ENCODE data around the gene MMP17.
"Not testable (repeated sequence)": the region's sequence is repeated elsewhere in the genome, so short reads cannot be mapped to it uniquely, and the experiment has no call there.

MMP17 gene

DNA sequence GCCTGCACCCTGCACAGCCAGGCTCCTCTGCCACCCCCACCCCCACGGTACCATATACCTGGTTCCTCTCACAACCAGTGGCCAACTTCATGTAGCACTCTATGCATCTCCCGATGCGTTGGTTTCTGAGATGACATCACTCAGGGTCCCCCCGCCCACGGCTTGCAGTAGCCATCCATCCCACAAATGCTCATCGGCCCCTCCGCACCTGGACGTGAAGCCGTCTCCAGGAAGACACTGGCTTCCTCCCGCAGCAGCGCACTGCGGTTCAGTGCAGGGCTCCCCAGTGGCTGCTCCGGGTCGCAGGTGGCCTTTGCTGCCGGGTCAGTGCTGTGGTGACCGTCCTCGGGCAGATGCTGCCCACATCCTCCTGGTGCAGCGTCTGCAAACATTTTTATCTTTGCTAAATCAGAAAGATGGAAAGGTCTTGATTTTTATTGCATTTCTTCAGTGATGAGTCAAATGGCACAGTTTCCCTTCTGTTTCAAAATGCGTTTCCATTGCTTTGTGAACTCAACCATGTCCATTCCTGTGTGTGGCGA is 27.5 kb upstream of the MMP17 start:
- Histone ChIP-seq H3K27ac (ENCODE audit: low read length) (no peak overlapping the region), H3K4me3 (ENCODE audit: low read length in 2 of 2) (no peak overlapping the region), H3K27me3 (ENCODE audit: control insufficient read depth in 1 of 2, insufficient read depth in 2 of 2, low read length in 2 of 2) (no peaks in the 10 kb centered on the region), H3K9ac (ENCODE audit: low read length in 2 of 2) (no peak overlapping the region), H3K36me3 (ENCODE audit: control insufficient read depth in 2 of 2, insufficient read depth in 2 of 2, low read length in 2 of 2) (peaks cover 35 to 36% of the 10 kb centered on the region in 2 donors), H3K9me3 (ENCODE audit: control insufficient read depth in 2 of 2, low read length in 2 of 2) (no peaks in the 10 kb centered on the region), H3K4me1 (ENCODE audit: control insufficient read depth, insufficient read depth, low read length) (peaks cover 7% of the 10 kb centered on the region)

DNA sequence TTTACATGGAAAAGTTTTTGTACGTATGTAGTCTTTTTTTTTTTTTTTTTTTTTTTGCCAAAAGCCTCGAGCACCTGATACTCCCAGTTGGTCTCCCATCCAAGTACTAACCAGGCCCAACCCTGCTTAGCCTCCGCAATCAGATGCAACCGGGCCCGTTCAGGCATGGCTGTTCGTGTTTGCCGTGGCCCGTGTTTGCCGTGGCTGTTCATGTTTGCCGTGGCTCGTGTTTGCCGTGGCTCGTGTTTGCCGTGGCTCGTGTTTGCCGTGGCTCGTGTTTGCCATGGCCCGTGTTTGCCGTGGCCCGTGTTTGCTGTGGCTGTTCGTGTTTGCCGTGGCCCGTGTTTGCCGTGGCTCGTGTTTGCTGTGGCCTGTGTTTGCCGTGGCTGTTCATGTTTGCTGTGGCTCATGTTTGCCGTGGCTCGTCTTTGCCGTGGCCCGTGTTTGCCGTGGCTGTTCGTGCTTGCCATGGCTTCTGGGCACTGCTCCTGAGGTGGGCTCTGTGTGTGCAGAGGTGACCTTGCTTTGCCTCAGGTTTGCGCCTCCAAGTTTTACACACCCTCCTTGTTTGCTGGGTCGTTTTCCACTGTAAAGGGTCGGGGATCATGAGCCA is 26.8 kb upstream of the MMP17 start:
- H3K4me1 ChIP-seq (ENCODE audit: control insufficient read depth, insufficient read depth, low read length): peaks cover 7% of the 10 kb centered on the region
- no peaks in the 10 kb centered on the region for H3K27me3 ChIP-seq (ENCODE audit: control insufficient read depth in 1 of 2, insufficient read depth in 2 of 2, low read length in 2 of 2)
- H3K4me3 ChIP-seq (ENCODE audit: low read length in 2 of 2): no peak overlapping the region
- peaks cover 34 to 35% of the 10 kb centered on the region in 2 donors for H3K36me3 ChIP-seq (ENCODE audit: control insufficient read depth in 2 of 2, insufficient read depth in 2 of 2, low read length in 2 of 2)
- no peaks in the 10 kb centered on the region for H3K9me3 ChIP-seq (ENCODE audit: control insufficient read depth in 2 of 2, low read length in 2 of 2)
- H3K9ac ChIP-seq (ENCODE audit: low read length in 2 of 2): no peak overlapping the region
- no peak overlapping the region for H3K27ac ChIP-seq (ENCODE audit: low read length)

DNA sequence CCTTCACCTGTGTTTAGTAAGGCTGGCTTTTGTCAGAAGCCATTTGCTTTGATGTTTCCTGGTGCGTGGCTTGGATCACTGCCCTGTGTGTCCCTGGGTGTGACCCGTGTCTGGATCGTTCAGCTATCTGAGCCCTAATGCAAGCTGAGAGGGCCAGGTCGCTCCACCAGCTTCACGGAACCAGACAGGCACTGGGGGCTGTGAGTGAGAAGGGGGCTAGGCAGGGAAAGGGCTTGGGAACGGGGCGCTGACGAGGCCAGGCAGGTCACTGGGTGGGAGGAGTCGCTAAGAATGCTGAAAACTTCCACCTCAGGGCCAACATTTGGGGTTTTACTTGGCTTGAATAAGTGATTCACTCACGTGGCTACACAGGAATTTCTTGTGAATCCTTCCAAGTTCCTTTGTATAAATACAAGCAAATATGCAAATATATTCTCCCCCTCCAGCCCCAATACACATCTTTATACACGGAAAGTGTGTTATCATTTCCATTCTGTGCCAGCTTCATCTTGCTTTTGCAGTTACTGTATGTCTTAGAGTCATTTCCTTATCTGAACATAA is 24.2 kb upstream of the MMP17 start:
- Histone ChIP-seq H3K36me3 (ENCODE audit: control insufficient read depth in 2 of 2, insufficient read depth in 2 of 2, low read length in 2 of 2) (peaks cover 14 to 21% of the 10 kb centered on the region in 2 donors), H3K27ac (ENCODE audit: low read length) (no peak overlapping the region), H3K9me3 (ENCODE audit: control insufficient read depth in 2 of 2, low read length in 2 of 2) (no peaks in the 10 kb centered on the region), H3K27me3 (ENCODE audit: control insufficient read depth in 1 of 2, insufficient read depth in 2 of 2, low read length in 2 of 2) (no peaks in the 10 kb centered on the region), H3K9ac (ENCODE audit: low read length in 2 of 2) (no peak overlapping the region), H3K4me1 (ENCODE audit: control insufficient read depth, insufficient read depth, low read length) (peaks cover 7% of the 10 kb centered on the region), H3K4me3 (ENCODE audit: low read length in 2 of 2) (no peak overlapping the region)

DNA sequence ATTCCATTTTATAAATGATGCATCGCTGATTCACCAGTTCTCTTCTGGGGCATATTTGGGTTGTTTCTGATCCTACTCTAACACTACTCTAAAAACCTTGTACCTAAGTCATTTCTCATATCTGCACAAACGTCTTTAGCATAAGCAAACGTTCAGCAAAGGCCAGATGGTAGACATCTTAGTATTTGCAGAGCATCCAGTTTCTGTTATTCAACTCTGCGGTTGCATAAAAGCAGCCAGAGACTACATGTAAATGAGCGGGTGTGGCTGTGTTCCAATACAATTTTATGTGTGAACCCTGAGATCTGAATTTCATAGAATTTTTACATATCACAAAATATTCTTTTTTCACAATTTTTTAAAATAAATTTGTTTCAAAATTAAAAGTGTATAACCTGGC is 22.8 kb upstream of the MMP17 start:
- Histone ChIP-seq H3K4me3 (ENCODE audit: low read length in 2 of 2) (no peak overlapping the region), H3K36me3 (ENCODE audit: control insufficient read depth in 2 of 2, insufficient read depth in 2 of 2, low read length in 2 of 2) (peaks cover 5 to 9% of the 10 kb centered on the region in 2 donors), H3K27me3 (ENCODE audit: control insufficient read depth in 1 of 2, insufficient read depth in 2 of 2, low read length in 2 of 2) (no peaks in the 10 kb centered on the region), H3K9ac (ENCODE audit: low read length in 2 of 2) (no peak overlapping the region), H3K4me1 (ENCODE audit: control insufficient read depth, insufficient read depth, low read length) (peaks cover 7% of the 10 kb centered on the region), H3K9me3 (ENCODE audit: control insufficient read depth in 2 of 2, low read length in 2 of 2) (no peaks in the 10 kb centered on the region), H3K27ac (ENCODE audit: low read length) (no peak overlapping the region)

DNA sequence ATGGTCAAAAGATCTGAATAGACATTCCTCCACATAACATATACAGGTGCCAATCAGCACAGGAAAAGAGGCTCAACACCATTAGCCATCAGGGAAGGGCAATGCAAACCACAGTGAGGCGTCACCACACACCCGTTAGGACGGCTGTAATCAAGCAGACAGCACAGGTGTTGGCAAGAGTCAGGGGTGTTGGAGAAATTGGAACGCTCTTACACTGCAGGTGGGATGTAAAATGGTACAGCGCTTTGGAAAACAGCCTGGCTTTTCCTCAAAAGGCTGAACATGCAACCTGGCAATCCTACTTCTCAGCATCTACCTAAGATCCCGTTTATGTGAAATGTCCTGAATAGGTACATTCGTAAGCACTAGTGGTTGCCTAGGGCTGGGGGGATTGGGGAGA is 21.5 kb upstream of the MMP17 start:
- no peaks in the 10 kb centered on the region for H3K9me3 ChIP-seq (ENCODE audit: control insufficient read depth in 2 of 2, low read length in 2 of 2)
- peaks cover 5 to 6% of the 10 kb centered on the region in 2 donors for H3K36me3 ChIP-seq (ENCODE audit: control insufficient read depth in 2 of 2, insufficient read depth in 2 of 2, low read length in 2 of 2)
- H3K27ac ChIP-seq (ENCODE audit: low read length): no peak overlapping the region
- no peak overlapping the region for H3K4me3 ChIP-seq (ENCODE audit: low read length in 2 of 2)
- peaks cover 7% of the 10 kb centered on the region for H3K4me1 ChIP-seq (ENCODE audit: control insufficient read depth, insufficient read depth, low read length)
- H3K27me3 ChIP-seq (ENCODE audit: control insufficient read depth in 1 of 2, insufficient read depth in 2 of 2, low read length in 2 of 2): no peaks in the 10 kb centered on the region
- no peak overlapping the region for H3K9ac ChIP-seq (ENCODE audit: low read length in 2 of 2)

DNA sequence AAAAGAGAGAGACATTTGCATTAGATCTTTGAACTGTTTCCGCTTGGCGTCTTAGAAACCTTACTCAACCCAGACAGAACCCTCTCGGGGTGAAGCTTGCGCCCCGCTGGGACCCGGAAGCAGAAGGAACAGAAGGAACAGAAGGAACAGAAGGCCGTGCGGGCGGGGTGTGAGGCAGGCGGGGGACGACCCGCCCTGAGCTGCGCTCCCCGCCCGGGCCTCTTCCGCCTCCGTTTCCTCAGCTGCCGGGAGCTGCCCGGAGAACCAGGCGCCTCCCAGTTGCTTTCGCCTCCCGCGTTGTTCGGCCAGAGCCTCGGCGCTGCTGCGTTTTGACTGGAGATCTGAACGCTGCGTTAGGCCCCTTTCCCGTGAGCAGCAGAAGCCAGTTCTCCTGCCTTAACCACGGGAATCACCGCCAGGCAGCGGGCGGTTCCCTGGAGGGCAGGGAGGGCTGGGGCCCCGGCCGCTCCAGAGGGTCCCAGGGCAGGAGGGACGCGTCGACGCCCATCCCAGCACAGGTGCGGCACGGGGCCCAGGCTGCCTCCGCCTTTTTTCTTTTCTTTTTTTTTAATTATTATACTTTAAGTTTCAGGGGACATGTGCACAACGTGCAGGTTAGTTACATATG is 19.3 kb upstream of the MMP17 start:
- peaks cover 4% of the 10 kb centered on the region for H3K4me1 ChIP-seq (ENCODE audit: control insufficient read depth, insufficient read depth, low read length)
- no peaks in the 10 kb centered on the region for H3K9me3 ChIP-seq (ENCODE audit: control insufficient read depth in 2 of 2, low read length in 2 of 2)
- H3K9ac ChIP-seq (ENCODE audit: low read length in 2 of 2): no peak overlapping the region
- no peak overlapping the region for H3K4me3 ChIP-seq (ENCODE audit: low read length in 2 of 2)
- no peaks in the 10 kb centered on the region for H3K27me3 ChIP-seq (ENCODE audit: control insufficient read depth in 1 of 2, insufficient read depth in 2 of 2, low read length in 2 of 2)
- H3K27ac ChIP-seq (ENCODE audit: low read length): no peak overlapping the region
- H3K36me3 ChIP-seq (ENCODE audit: control insufficient read depth in 2 of 2, insufficient read depth in 2 of 2, low read length in 2 of 2): no peaks in the 10 kb centered on the region

DNA sequence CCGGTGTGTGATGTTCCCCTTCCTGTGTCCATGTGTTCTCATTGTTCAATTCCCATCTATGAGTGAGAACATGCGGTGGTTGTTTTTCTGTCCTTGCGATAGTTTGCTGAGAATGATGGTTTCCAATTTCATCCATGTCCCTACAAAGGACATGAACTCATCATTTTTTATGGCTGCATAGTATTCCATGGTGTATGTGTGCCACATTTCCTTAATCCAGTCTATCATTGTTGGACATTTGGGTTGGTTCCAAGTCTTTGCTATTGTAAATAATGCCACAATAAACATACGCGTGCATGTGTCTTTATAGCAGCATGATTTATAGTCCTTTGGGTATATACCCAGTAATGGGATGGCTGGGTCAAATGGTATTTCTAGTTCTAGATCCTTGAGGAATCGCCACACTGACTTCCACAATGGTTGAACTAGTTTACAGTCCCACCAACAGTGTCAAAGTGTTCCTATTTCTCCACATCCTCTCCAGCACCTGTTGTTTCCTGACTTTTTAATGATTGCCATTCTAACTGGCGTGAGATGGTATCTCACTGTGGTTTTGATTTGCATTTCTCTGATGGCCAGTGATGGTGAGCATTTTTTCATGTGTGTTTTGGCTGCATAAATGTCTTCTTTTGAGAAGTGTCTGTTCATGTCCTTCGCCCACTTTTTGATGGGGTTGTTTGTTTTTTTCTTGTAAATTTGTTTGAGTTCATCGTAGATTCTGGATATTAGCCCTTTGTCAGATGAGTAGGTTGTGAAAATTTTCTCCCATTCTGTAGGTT is 18.5 kb upstream of the MMP17 start:
- H3K9me3 ChIP-seq (ENCODE audit: control insufficient read depth in 2 of 2, low read length in 2 of 2); H3K4me1 ChIP-seq (ENCODE audit: control insufficient read depth, insufficient read depth, low read length); H3K36me3 ChIP-seq (ENCODE audit: control insufficient read depth in 2 of 2, insufficient read depth in 2 of 2, low read length in 2 of 2); H3K27ac ChIP-seq (ENCODE audit: low read length); H3K27me3 ChIP-seq (ENCODE audit: control insufficient read depth in 1 of 2, insufficient read depth in 2 of 2, low read length in 2 of 2); H3K4me3 ChIP-seq (ENCODE audit: low read length in 2 of 2); H3K9ac ChIP-seq (ENCODE audit: low read length in 2 of 2): not testable (repeated sequence)

DNA sequence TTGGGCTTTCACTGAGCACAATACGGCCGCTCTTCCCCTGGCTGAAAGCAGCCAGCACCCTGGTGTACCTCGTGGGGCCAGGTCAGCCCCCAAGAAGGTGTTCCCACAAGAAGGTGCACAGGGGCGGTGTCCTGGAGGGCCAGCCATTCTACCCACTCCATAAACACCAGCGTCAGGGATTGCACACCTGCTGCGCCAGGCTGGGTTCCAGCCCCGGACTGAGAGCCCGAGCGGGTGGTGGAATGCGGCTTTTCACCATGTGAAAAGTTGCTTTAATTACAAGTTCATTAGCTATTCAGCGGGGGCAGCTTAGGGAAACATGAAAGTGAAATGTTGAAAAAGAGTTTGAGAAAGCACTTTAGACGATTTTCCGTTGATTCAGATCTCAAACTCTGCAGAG is 17.5 kb upstream of the MMP17 start:
- Histone ChIP-seq H3K36me3 (ENCODE audit: control insufficient read depth in 2 of 2, insufficient read depth in 2 of 2, low read length in 2 of 2) (no peaks in the 10 kb centered on the region), H3K4me3 (ENCODE audit: low read length in 2 of 2) (no peak overlapping the region), H3K9ac (ENCODE audit: low read length in 2 of 2) (no peak overlapping the region), H3K27ac (ENCODE audit: low read length) (no peak overlapping the region), H3K27me3 (ENCODE audit: control insufficient read depth in 1 of 2, insufficient read depth in 2 of 2, low read length in 2 of 2) (no peaks in the 10 kb centered on the region), H3K9me3 (ENCODE audit: control insufficient read depth in 2 of 2, low read length in 2 of 2) (no peaks in the 10 kb centered on the region), H3K4me1 (ENCODE audit: control insufficient read depth, insufficient read depth, low read length) (no peaks in the 10 kb centered on the region)

DNA sequence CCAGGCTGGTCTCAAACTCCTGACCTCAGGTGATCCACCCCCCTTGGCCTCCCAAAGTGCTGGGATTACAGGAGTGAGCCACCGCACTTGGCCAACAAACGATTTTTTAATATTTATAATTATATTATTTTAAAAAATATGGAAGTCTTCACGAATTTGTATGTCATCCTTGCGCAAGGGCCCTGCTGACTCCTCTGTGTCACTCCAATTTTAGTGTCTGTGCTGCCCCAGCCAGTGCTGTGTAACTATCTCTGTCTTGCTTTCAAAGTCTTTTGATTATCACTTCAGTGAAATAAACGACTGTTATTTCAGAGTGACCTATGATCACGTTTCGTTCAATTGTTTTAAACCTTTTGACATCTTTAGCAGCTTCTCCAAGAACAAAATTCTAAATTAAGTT is 13.1 kb upstream of the MMP17 start:
- no peak overlapping the region for H3K27ac ChIP-seq (ENCODE audit: low read length)
- no peak overlapping the region for H3K4me3 ChIP-seq (ENCODE audit: low read length in 2 of 2)
- H3K36me3 ChIP-seq (ENCODE audit: control insufficient read depth in 2 of 2, insufficient read depth in 2 of 2, low read length in 2 of 2): no peaks in the 10 kb centered on the region
- no peak overlapping the region for H3K9ac ChIP-seq (ENCODE audit: low read length in 2 of 2)
- H3K9me3 ChIP-seq (ENCODE audit: control insufficient read depth in 2 of 2, low read length in 2 of 2): no peaks in the 10 kb centered on the region
- no peaks in the 10 kb centered on the region for H3K27me3 ChIP-seq (ENCODE audit: control insufficient read depth in 1 of 2, insufficient read depth in 2 of 2, low read length in 2 of 2)
- no peaks in the 10 kb centered on the region for H3K4me1 ChIP-seq (ENCODE audit: control insufficient read depth, insufficient read depth, low read length)

DNA sequence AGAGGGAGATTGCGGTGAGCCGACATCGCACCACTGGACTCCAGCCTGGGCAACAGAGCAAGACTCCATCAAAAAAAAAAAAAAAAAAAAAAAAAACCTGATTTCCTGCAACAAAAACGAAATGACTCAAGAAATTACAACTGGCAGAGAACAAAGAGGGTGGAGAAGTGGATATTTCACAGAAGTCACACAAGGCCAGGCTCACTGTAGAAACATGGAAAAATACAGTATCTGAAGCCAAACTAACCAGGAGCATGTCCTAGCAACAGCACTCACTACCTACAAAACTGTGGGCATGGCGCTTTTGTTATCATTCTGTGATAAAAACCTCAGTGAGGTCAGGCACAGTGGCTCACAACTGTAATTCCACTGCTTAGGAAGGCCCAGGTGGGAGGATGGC is 11.7 kb upstream of the MMP17 start:
- Histone ChIP-seq H3K36me3 (ENCODE audit: control insufficient read depth in 2 of 2, insufficient read depth in 2 of 2, low read length in 2 of 2) (no peaks in the 10 kb centered on the region), H3K27me3 (ENCODE audit: control insufficient read depth in 1 of 2, insufficient read depth in 2 of 2, low read length in 2 of 2) (no peaks in the 10 kb centered on the region), H3K9me3 (ENCODE audit: control insufficient read depth in 2 of 2, low read length in 2 of 2) (no peaks in the 10 kb centered on the region), H3K27ac (ENCODE audit: low read length) (no peak overlapping the region), H3K4me3 (ENCODE audit: low read length in 2 of 2) (no peak overlapping the region), H3K4me1 (ENCODE audit: control insufficient read depth, insufficient read depth, low read length) (no peaks in the 10 kb centered on the region), H3K9ac (ENCODE audit: low read length in 2 of 2) (no peak overlapping the region)

Data from stomach smooth muscle (tissue), 2 donors.